ENCODE results near the gene UBXN2A.

UBXN2A gene

GRCh38 chr2:23939987-23940717 lies at the start of gene UBXN2A:
Gene UBXN2A, plus strand, starts transcription at chr2:23940463. Its CDS starts 17,852 bp downstream, at chr2:23958315.
- peak; percentile 62 for DNase-seq

GRCh38 chr2:23900133-23900532 lies 40.1 kb upstream of the UBXN2A start:
- DNase-seq = no peak

- DNase-seq = no peak
Measured at GRCh38 chr2:23900541-23901322, 39.5 kb upstream of the UBXN2A start.

GRCh38 chr2:23901966-23902846 lies 38.1 kb upstream of the UBXN2A start:
- no peak for DNase-seq

GRCh38 chr2:23903034-23903433 lies 37.2 kb upstream of the UBXN2A start:
- no peak for DNase-seq

GRCh38 chr2:23904215-23904614 lies 36.0 kb upstream of the UBXN2A start:
- DNase-seq = no peak

GRCh38 chr2:23904692-23905091 lies 35.6 kb upstream of the UBXN2A start:
- DNase-seq = no peak

GRCh38 chr2:23905155-23905554 lies 35.1 kb upstream of the UBXN2A start:
- DNase-seq = no peak

GRCh38 chr2:23912054-23912453 lies 28.2 kb upstream of the UBXN2A start:
- no peak for DNase-seq

GRCh38 chr2:23915327-23915726 lies 24.9 kb upstream of the UBXN2A start:
- no peak for DNase-seq

GRCh38 chr2:23916727-23917405 lies 23.4 kb upstream of the UBXN2A start:
- DNase-seq = no peak

- no peak for DNase-seq
Measured at GRCh38 chr2:23918837-23919489, 21.3 kb upstream of the UBXN2A start.

- DNase-seq = no peak
Measured at GRCh38 chr2:23924589-23925359, 15.5 kb upstream of the UBXN2A start.

GRCh38 chr2:23925702-23926289 lies 14.5 kb upstream of the UBXN2A start:
- DNase-seq = peak; percentile 34

- no peak for DNase-seq
Measured at GRCh38 chr2:23926290-23926749, 13.9 kb upstream of the UBXN2A start.

- peak; percentile 93 for DNase-seq
Measured at GRCh38 chr2:23926750-23927571, 13.3 kb upstream of the UBXN2A start, which contains the start of gene ATAD2B. Gene ATAD2B, minus strand, starts transcription at chr2:23927123. Its CDS starts 353 bp downstream, at chr2:23926770.

- no peak for DNase-seq
Measured at GRCh38 chr2:23934259-23934658, 6.0 kb upstream of the UBXN2A start.

GRCh38 chr2:23940718-23941620 lies 706 bp downstream of the UBXN2A start:
- DNase-seq = no peak

GRCh38 chr2:23941644-23942043 lies 1.4 kb downstream of the UBXN2A start:
- no peak for DNase-seq

Measured in activated CD4-positive, alpha-beta T cell treated with anti-CD3 and anti-CD28 coated beads for 1 hour (primary cell).